Activated naive CD4-positive, alpha-beta T cell treated with anti-CD3 and anti-CD28 coated beads, Interleukin-2, amount 50 U/mL, for 24 hours (primary cell): ENCODE results near the gene GNAQ.

Experiments
- H3K27ac Mint-ChIP-seq: one replicate; pipeline ENCODE4 v1.8.0; 2021; ENCODE audit warnings: mild to moderate bottlenecking, mixed read lengths
- H3K27me3 Mint-ChIP-seq: one replicate; pipeline ENCODE4 v1.8.0; 2021; ENCODE audit warnings: mixed read lengths
- H3K36me3 Mint-ChIP-seq: one replicate; pipeline ENCODE4 v1.8.0; 2021; ENCODE audit warnings: mixed read lengths
- H3K4me1 Mint-ChIP-seq: one replicate; pipeline ENCODE4 v1.8.0; 2021; ENCODE audit warnings: mixed read lengths
- H3K4me3 Mint-ChIP-seq: one replicate; pipeline ENCODE4 v1.8.0; 2021; ENCODE audit warnings: mild to moderate bottlenecking, mixed read lengths
- H3K9me3 Mint-ChIP-seq: one replicate; pipeline ENCODE4 v1.8.0; 2021; ENCODE audit warnings: mixed read lengths

The GNAQ gene

DNA sequence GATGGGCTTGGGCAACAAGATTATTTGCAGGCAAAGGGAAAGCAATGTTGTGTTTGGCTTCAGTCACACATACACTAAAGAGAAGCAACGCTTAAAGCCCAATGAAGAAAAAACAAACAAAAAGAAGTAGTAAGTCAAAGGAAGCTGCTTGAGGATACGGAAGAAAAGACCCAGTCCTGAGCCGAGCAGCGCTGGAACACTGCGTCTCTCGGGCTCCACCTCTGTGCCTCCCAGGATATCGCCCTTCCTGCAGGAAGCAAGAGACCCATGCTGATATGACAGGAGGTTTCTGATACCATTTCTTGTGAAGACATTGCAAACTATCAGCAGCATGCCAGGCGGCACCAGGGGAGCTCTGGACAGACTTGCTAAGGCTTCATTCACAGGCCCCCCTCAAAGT lies 9.9 kb downstream of the GNAQ start:
- peaks cover 73% of the 10 kb centered on the region for H3K4me1 Mint-ChIP-seq

DNA sequence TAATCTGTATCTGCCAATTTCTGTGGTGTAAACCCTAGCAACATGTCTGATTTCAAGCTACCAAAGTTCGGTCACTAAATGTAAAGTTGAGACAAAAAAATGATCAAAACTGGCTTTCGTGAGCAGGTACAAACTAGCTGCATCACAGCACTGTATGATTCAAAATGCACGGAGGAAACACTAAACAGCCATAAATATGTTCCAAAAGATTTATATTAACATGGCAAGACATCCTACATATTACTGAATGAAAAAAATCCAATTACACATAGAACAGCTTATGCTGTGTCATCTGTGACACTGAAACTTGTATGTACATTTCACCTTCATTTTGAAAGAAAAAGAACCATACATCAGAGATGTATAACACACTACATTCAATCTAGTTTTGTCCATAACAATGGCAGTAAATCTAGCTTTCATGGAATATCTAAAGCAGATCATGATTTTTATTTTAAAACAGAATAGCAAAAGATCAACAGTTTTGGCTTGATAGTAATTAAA lies 14.4 kb downstream of the GNAQ start:
- H3K27ac Mint-ChIP-seq: peak overlapping the region; percentile 83
- H3K4me3 Mint-ChIP-seq: no peak overlapping the region
- peaks cover 9% of the 10 kb centered on the region for H3K36me3 Mint-ChIP-seq
- H3K27me3 Mint-ChIP-seq: no peaks in the 10 kb centered on the region
- no peaks in the 10 kb centered on the region for H3K9me3 Mint-ChIP-seq
- peaks cover 59% of the 10 kb centered on the region for H3K4me1 Mint-ChIP-seq

More for the DNA sequence above, 9.9 kb downstream of the GNAQ start:
- H3K9me3 Mint-ChIP-seq: no peaks in the 10 kb centered on the region
- H3K27me3 Mint-ChIP-seq: no peaks in the 10 kb centered on the region
- peaks cover 3% of the 10 kb centered on the region for H3K36me3 Mint-ChIP-seq
- no peak overlapping the region for H3K27ac Mint-ChIP-seq
- H3K4me3 Mint-ChIP-seq: no peak overlapping the region

DNA sequence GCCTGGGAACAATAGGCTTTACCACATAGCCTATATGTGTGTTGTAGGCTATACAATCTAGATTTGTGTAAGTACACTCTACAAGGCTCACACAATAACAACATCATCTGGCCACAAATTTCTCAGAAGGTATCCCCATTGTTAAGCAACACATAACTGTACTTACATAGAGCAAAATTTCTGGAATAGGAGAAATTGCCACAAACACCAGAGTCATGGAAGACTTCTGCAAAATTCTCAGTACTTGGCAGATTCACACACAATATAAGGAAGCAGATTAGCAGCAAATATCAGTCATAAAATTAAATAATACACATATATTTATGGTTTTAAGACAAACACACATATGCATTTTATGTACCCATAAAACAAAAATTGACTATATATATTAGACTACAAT lies 16.4 kb downstream of the GNAQ start:
- no peak overlapping the region for H3K4me3 Mint-ChIP-seq
- peaks cover 6% of the 10 kb centered on the region for H3K9me3 Mint-ChIP-seq
- H3K36me3 Mint-ChIP-seq: peaks cover 13% of the 10 kb centered on the region
- H3K27me3 Mint-ChIP-seq: no peaks in the 10 kb centered on the region
- H3K4me1 Mint-ChIP-seq: peaks cover 59% of the 10 kb centered on the region
- no peak overlapping the region for H3K27ac Mint-ChIP-seq

DNA sequence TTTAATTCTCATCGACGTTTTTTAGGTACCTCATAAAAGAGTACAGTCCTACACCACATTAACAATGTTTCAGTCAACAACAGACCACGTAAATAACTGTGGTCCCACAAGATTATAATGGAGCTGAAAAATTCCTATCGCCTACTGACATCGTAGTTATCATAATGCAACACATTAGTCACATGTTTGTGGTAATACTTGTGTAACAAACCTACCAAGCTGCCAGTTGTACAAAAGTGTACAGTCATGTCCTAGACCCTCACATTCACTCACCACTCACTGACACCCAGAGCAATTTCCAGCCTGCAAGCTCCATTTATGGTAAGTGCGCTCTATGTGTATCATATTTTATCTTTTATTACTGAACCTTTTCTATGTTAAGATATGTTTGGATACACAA lies 16.8 kb downstream of the GNAQ start:
- H3K9me3 Mint-ChIP-seq: peaks cover 6% of the 10 kb centered on the region
- H3K36me3 Mint-ChIP-seq: peaks cover 13% of the 10 kb centered on the region
- H3K4me1 Mint-ChIP-seq: peaks cover 63% of the 10 kb centered on the region

DNA sequence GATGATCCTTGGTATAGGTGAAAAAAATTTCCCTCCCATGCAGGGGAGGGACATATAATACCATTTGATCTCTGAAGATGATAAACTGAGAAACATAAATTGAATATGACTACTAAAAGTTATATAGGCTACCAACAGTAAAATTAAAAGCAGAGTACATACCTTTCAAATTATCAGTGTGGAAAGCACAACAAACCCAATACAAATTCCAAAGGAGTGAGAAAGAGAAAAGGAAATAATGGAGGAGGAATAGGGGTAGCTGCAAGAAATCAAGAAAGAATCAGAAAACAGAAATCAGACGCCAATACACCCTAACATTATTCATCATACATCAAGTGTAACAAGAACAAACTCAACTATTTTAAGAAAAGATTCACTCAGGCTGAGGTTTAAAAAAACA lies 17.7 kb downstream of the GNAQ start:
- Mint-ChIP-seq H3K4me1 (peaks cover 70% of the 10 kb centered on the region), H3K4me3 (no peak overlapping the region), H3K27ac (no peak overlapping the region), H3K9me3 (peaks cover 6% of the 10 kb centered on the region), H3K27me3 (no peaks in the 10 kb centered on the region), H3K36me3 (peaks cover 13% of the 10 kb centered on the region)

More for the DNA sequence above, 16.8 kb downstream of the GNAQ start:
- Mint-ChIP-seq H3K27me3 (no peaks in the 10 kb centered on the region), H3K27ac (no peak overlapping the region), H3K4me3 (no peak overlapping the region)

DNA sequence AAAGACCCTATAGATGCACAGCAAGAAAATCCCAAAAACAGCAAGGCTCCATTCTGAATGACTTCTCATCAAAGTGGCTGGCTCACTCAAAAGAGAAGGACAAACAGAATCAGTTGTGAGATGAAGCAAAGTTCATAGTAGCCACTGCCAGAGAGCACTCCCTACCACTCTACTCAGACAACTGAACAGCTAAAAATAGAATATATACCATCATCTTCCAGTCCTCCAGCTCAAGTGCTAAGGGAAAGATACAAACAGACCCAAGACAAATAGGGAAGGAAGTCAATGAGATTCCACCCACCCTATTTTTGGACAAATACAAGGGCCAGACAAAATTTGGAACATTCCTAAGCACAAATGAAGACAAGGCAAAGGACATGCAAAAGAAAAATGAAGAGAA lies 20.6 kb downstream of the GNAQ start:
- peaks cover 10% of the 10 kb centered on the region for H3K36me3 Mint-ChIP-seq
- no peaks in the 10 kb centered on the region for H3K27me3 Mint-ChIP-seq
- H3K27ac Mint-ChIP-seq: peak overlapping the region; percentile 90
- H3K9me3 Mint-ChIP-seq: peaks cover 6% of the 10 kb centered on the region
- peak overlapping the region; percentile 62 for H3K4me3 Mint-ChIP-seq
- peaks cover 73% of the 10 kb centered on the region for H3K4me1 Mint-ChIP-seq

DNA sequence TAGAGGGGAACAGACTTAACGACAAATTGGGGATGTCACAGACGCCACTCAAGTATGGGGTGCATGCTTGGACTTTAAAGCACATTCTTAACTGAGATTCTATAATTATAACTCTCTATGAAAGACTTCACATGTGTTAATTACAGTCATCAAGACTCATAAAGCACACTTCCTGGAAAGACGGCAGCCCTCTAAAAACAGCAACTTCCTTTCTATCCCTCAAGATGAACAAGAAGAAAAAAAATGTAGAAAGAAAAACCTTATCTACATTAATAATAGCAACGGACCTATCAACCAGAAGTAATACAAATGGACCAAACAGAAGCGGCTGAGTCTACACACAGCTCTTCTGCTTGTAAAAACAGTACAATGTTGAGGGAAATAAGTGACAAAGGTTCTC lies 21.2 kb downstream of the GNAQ start:
- H3K9me3 Mint-ChIP-seq: peaks cover 6% of the 10 kb centered on the region
- peak overlapping the region; percentile 62 for H3K4me3 Mint-ChIP-seq
- H3K4me1 Mint-ChIP-seq: peaks cover 78% of the 10 kb centered on the region
- H3K27me3 Mint-ChIP-seq: no peaks in the 10 kb centered on the region
- H3K27ac Mint-ChIP-seq: peak overlapping the region; percentile 90
- peaks cover 12% of the 10 kb centered on the region for H3K36me3 Mint-ChIP-seq

DNA sequence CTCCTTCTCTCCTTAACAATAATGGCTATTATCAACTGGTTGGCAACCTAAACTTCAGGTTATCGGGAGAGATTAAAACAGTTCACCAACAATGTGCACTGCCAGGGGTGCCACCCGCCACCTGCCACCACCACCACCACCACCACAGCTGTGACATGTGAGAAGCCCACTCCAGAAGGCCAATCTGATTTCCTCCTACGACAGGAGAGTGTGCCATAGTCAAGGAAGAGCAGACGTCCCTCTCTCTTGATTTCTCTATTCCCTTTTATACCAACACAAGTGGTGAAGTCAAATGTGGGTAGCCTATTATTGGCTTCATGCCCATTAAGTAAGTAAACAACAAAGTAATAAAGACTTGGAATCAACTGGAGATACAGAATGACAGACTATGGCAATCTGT lies 22.4 kb downstream of the GNAQ start:
- Mint-ChIP-seq H3K4me1 (peaks cover 76% of the 10 kb centered on the region), H3K36me3 (peaks cover 14% of the 10 kb centered on the region), H3K9me3 (peaks cover 6% of the 10 kb centered on the region), H3K27me3 (no peaks in the 10 kb centered on the region), H3K27ac (peak overlapping the region; percentile 90), H3K4me3 (no peak overlapping the region)

DNA sequence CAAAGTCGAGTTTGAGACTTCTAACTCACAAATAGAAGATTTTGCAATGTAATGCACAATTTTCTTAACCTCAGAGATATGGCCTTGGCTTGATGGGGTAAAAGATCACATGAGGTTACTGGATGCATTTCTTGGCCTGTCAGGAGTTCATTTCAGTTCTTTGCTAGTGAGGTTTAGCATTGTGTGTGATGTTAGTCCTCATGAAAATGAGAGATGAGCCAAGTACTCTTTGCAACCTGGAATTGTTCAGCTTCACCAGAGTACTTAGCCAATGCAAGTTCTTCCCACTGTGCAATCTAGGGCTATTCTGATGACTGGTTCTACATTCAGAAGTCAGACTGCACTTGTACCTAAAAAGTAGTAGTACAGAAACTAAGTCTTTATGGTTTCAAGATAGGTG lies 24.9 kb downstream of the GNAQ start:
- H3K4me3 Mint-ChIP-seq: no peak overlapping the region
- H3K27me3 Mint-ChIP-seq: no peaks in the 10 kb centered on the region
- H3K9me3 Mint-ChIP-seq: peaks cover 5% of the 10 kb centered on the region
- H3K4me1 Mint-ChIP-seq: peaks cover 78% of the 10 kb centered on the region
- H3K36me3 Mint-ChIP-seq: peaks cover 8% of the 10 kb centered on the region
- no peak overlapping the region for H3K27ac Mint-ChIP-seq

DNA sequence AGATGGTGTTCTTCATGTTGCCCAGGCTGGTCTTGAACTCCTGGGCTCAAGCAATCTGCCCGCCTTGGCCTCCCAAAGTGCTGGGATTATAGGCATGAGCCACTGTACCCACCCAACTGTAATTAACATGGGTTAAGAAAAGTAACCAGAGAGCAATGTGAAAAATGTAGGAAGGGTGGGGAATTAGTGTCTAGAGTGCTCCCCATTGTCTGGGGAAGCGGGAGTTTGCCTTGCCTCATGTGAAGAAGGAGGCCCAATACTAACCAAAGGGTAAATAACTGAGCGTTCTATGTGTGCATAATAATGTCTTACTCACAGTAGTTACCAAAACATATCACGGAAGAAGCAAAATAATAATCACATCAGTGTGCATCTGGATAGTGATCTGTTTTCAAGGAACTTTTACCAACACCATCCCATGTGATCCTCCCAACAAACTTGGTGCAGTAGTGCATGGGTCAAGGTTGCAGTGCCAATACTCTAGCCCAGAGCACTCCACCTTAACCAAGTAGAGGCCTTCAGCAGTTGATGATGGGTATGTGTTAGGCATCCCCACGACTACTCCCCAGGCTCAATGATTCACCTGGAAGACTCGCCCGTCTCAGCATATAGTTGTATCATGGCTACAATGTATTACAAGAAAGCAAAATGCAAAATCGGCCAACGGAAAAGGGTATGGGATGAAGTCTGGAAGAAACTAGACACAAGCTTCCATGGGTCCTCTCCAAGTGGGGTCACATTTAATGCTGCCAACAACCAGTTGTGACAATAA lies 26.2 kb downstream of the GNAQ start:
- Mint-ChIP-seq H3K27ac (no peak overlapping the region), H3K36me3 (peaks cover 4% of the 10 kb centered on the region), H3K4me3 (no peak overlapping the region), H3K4me1 (peaks cover 70% of the 10 kb centered on the region), H3K27me3 (no peaks in the 10 kb centered on the region), H3K9me3 (no peaks in the 10 kb centered on the region)

DNA sequence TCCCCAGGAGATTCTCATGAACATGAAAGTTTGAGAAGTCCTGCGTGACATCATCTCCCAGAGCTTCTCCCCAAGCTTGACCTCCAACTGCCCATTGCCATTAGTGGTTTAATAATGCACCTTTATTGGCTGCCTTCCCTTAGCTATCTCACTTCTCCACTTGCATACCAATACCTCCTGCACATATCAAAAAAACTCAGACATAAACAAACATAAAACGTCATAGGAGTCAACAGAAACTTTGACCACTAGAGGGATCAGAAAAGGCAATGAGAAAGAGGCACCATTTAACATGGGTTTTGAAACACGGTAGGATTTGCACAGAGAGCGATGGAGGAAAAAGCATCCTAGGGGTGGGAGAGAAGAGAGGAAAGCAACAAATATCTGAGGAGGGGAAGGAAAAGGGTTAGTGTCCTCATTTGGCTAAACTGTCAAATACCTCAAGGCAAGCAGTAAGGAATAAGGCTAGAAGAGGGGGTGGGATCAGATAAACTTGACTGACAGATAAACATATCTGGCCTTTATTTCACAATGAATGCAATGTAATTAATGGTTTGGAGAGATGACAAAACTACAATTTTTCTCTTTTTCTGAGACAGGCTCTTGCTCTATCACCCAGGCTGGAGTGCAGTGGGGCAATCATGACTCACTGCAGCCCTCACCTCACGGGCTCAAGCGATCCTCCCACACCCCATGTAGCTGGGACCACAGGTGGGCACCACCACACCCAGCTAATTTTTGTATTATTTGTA lies 27.0 kb downstream of the GNAQ start:
- peaks cover 4% of the 10 kb centered on the region for H3K36me3 Mint-ChIP-seq
- no peak overlapping the region for H3K4me3 Mint-ChIP-seq
- no peaks in the 10 kb centered on the region for H3K9me3 Mint-ChIP-seq
- no peak overlapping the region for H3K27ac Mint-ChIP-seq
- H3K4me1 Mint-ChIP-seq: peaks cover 68% of the 10 kb centered on the region
- H3K27me3 Mint-ChIP-seq: no peaks in the 10 kb centered on the region

DNA sequence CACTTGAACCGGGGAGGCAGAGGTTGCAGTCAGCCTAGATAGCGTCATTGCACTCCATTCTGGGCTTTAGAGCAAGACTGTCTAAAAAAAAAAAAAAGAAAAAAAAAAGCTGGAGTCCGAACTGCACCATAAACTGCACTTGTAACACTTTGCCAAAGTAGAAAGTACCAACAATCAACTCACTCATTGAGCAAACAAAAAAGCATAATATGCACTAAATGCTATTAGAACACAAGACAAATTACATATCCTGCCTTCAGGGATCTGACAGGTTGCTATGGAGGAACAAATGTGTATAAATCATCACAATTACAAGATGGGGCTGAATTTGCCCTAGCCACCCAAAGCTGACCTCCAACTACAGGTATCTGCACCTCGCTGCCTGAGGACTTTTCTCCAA lies 27.9 kb downstream of the GNAQ start:
- Mint-ChIP-seq H3K9me3 (no peaks in the 10 kb centered on the region), H3K27ac (no peak overlapping the region), H3K4me3 (no peak overlapping the region), H3K27me3 (no peaks in the 10 kb centered on the region), H3K4me1 (peaks cover 65% of the 10 kb centered on the region), H3K36me3 (peaks cover 4% of the 10 kb centered on the region)

DNA sequence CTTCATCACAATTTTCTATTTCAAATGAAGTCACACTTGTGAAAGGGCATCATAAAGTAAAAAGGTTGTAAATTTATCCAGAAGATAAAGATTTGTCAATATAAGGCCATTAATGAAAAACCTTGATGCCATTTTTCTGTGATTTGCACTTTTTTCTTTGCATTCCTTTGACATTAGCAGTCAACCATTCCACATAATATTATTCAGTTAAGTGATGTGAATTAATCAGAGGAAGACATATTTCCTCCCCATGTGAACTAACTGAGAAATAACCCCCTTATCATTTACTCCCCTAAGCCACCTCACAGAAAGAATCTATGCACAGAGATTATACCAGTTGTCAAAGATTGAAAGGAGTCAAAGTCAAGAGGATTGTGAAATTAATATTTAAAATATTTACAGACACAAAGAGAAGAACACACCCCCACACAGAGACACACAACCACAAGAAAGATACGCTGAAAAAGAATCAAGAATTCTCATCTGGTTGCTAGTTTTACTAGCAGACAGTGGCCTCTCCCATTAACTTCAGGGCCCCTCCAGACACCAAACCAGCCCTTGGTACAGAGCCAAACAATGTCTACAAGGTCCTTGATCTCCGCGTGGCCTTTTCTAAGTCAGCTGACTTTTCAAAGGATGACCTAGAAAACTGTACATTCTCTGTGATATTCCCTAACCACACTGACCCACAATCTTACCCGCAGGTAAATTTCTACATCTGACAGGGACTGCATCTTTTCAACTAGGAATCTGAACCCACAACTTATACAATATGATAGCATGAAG lies 29.5 kb downstream of the GNAQ start:
- Mint-ChIP-seq H3K36me3 (peaks cover 6% of the 10 kb centered on the region), H3K27ac (peak overlapping the region; percentile 19), H3K4me3 (no peak overlapping the region)

DNA sequence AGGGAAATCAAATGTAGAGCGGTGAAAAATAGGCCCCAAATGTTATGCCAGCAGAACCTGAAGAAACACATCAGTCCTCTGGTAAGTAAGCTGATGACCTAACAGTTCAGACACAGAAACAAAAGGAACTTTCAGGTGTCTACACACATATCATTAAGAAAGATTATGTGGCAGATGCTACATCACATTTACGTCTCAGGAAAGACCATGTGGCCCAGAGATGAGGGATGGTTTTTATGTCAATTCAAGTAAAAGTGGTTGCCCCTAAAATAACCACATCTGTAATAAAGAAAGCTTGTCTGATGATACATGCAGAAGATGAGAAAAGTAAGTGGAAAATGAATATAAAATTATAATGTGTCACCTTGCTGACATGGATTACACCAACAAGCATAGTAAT lies 31.4 kb downstream of the GNAQ start:
- Mint-ChIP-seq H3K36me3 (peaks cover 9% of the 10 kb centered on the region), H3K4me1 (peaks cover 66% of the 10 kb centered on the region), H3K9me3 (no peaks in the 10 kb centered on the region), H3K27ac (peak overlapping the region; percentile 23), H3K27me3 (no peaks in the 10 kb centered on the region), H3K4me3 (no peak overlapping the region)

More for the DNA sequence above, 29.5 kb downstream of the GNAQ start:
- peaks cover 69% of the 10 kb centered on the region for H3K4me1 Mint-ChIP-seq
- H3K9me3 Mint-ChIP-seq: no peaks in the 10 kb centered on the region
- H3K27me3 Mint-ChIP-seq: no peaks in the 10 kb centered on the region

DNA sequence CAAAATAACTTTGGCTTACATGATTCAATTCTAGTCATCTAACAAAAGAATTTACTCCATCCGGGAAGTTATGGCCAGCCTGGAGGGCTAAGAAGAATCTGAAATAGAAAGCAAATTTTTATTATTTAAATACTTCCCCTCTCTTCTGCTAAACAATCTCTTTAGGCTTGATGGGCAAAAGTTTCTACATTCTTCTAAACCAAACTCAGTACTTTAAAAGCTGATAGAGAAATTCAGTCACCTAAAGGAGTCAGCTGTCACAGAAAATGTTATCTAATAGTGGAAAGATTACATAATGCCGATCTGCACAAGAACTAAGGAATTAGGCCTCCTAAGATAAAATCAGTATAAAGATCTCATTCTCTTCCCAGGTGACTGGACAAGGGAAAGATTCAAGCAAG lies 32.4 kb downstream of the GNAQ start:
- Mint-ChIP-seq H3K27ac (no peak overlapping the region), H3K36me3 (peaks cover 7% of the 10 kb centered on the region), H3K4me1 (peaks cover 62% of the 10 kb centered on the region), H3K4me3 (no peak overlapping the region), H3K9me3 (no peaks in the 10 kb centered on the region), H3K27me3 (no peaks in the 10 kb centered on the region)
